ENCODE measurements around the gene NOXA1.

NOXA1 gene

GRCh38 chr9:137461663-137462395, 38.6 kb downstream of the NOXA1 start:
- no peak for TF ChIP-seq CTCF (IDR thresholded peaks at IDR 0.05; ENCODE audit: low read depth, low read length)
- H3K4me3 ChIP-seq (ENCODE audit: low read depth, low read length): no peak overlapping the region

DNA sequence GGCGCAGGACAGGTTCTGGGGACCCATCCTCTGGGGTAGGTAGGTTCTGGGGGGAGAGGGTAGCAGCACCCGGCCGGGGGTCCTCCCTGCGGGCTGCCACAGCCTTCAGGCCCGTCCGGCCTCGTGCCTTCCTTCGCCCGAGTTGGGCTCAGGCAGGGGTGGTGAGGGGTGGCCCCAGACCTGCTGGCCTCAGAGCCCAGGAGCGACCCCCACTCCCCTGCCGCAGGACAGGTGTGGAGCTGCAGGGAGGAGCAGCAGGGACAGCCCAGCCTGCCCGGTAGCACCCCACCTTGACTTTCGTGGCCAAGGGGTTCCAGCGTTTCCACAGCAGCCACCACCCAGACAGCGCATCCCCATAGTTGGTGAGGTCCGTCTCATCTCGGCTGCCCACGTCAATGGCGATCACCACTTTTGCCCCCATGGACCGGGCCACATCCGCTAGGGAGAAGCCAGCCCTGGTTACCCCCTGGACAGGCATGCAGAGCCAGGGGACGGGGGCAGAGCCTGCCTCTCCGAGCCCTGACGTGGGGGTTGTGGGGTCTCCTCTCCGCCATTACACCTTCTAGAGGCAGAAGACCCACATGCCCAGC, 39.3 kb downstream of the NOXA1 start:
- TF ChIP-seq CTCF (IDR thresholded peaks at IDR 0.05; ENCODE audit: low read depth, low read length): no peak
- no peak overlapping the region for H3K4me3 ChIP-seq (ENCODE audit: low read depth, low read length)

GRCh38 chr9:137462986-137463930, 40.1 kb downstream of the NOXA1 start:
- H3K4me3 ChIP-seq (ENCODE audit: low read depth, low read length): no peak overlapping the region
- TF ChIP-seq CTCF (IDR thresholded peaks at IDR 0.05; ENCODE audit: low read depth, low read length): no peak

DNA sequence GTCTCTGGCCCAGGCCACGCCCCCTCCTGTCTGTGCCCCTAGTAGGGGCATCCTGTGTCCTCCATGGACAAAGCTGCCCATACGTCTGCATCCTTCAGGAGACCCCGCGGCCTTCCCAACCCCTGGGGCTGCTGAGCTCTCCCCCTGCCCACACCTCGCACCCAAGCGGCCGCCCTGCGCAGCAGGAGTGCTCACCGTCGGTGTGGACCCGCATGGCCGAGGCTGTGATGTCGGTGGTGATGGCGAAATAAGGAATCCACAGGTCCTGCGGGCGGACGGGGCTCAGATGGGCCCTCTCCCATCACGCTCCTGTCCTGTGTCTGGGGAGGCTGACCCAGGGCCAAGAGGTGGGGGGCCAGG, 40.7 kb downstream of the NOXA1 start:
- no peak overlapping the region for H3K4me3 ChIP-seq (ENCODE audit: low read depth, low read length)
- no peak for TF ChIP-seq CTCF (IDR thresholded peaks at IDR 0.05; ENCODE audit: low read depth, low read length)

- no peak overlapping the region for H3K4me3 ChIP-seq (ENCODE audit: low read depth, low read length)
- TF ChIP-seq CTCF (IDR thresholded peaks at IDR 0.05; ENCODE audit: low read depth, low read length): no peak
These were observed 41.3 kb downstream of the NOXA1 start for GRCh38 chr9:137464291-137464999.

- TF ChIP-seq CTCF (IDR thresholded peaks at IDR 0.05; ENCODE audit: low read depth, low read length): no peak
These were observed 42.0 kb downstream of the NOXA1 start for GRCh38 chr9:137465000-137465719.

More at GRCh38 chr9:137465000-137465719, 42.0 kb downstream of the NOXA1 start:
- H3K4me3 ChIP-seq (ENCODE audit: low read depth, low read length): no peak overlapping the region
